Body of pancreas (tissue), 4 donors: ENCODE data around the gene RPRD1B. TPM values are rescaled to one million over a fixed set of nuclear protein-coding genes. Genes with fewer than 3 reads are reported as not detected.

Source experiments
- ATAC-seq: fragments of 150-250 bp; one replicate; pipeline ENCODE4 v1.9.1; 2016
- DNase-seq, 4 donors: peaks; one replicate each; pipeline ENCODE4 v3.0.0-alpha.2; 2019
- H3K27ac ChIP-seq, 4 donors: fragments of 200-600 bp; sonication (generic); 1 replicate in 3 of 4; 2 replicates in 1 of 4; pipeline versions ENCODE4 v1.5.1 to v1.6.1; 2016 to 2019; ENCODE audit warnings: mild to moderate bottlenecking in 1 of 4, mixed read lengths in 1 of 4, moderate library complexity in 1 of 4
- H3K27me3 ChIP-seq, 2 donors: fragments of 200-600 bp; sonication (generic); one replicate each; pipeline ENCODE4 v1.6.0; 2016; ENCODE audit warnings: mild to moderate bottlenecking in 1 of 2
- H3K36me3 ChIP-seq, 2 donors: fragments of 200-600 bp; sonication (generic); replicated peaks in 1 of 2; 2 replicates each; pipeline ENCODE4 v1.5.1; 2016; ENCODE audit warnings: low read depth in 2 of 2; ENCODE audit not compliant: insufficient read depth in 1 of 2
- H3K4me1 ChIP-seq: fragments of 200-600 bp; sonication (generic); one replicate; pipeline ENCODE4 v1.6.0; 2016
- H3K4me3 ChIP-seq, 2 donors: fragments of 200-600 bp; sonication (generic); 1 replicate in 1 of 2; 2 replicates in 1 of 2; pipeline ENCODE4 v1.5.1; 2016 to 2019
- H3K9me3 ChIP-seq, 3 donors: fragments of 200-600 bp; sonication (generic); 1 replicate in 2 of 3; 2 replicates in 1 of 3; pipeline ENCODE4 v1.5.1; 2016
- CTCF ChIP-seq, 7 experiments: fragments of 450-650 bp in 4 of 7; fragments of 200-600 bp in 3 of 7; sonication (generic) in 3 of 7; IDR thresholded peaks; one replicate each; pipeline ENCODE4 v1.5.1; 2016 to 2019; ENCODE audit warnings: antibody characterized with exemption in 7 of 7
- POLR2A ChIP-seq, 3 donors: fragments of 450-650 bp; IDR thresholded peaks; one replicate each; pipeline ENCODE4 v1.6.1; 2016; ENCODE audit warnings: antibody characterized with exemption in 3 of 3, mild to moderate bottlenecking in 2 of 3
- WGBS, 2 donors: methylation state at CpG; one replicate each; pipeline ENCODE4 v1.1.5; 2017; 5-methylcytosine and 5-hydroxymethylcytosine counted together
- intact Hi-C: fragments of 100-400 bp; cut with DNase I; formaldehyde crosslinking; loops from one replicate; pipeline ENCODE4 v1.15.1; 2023
- total RNA-seq, 2 donors: library from RNA; depleted of rRNA; stranded (reverse); fragments of >200 nt; gene quantifications; one replicate each; pipeline ENCODE4 v1.1.0, GENCODE V29; 2016

Gene RPRD1B
- total RNA-seq, 2 donors from 2014 or later = 8.8 to 12.5 TPM

DNA sequence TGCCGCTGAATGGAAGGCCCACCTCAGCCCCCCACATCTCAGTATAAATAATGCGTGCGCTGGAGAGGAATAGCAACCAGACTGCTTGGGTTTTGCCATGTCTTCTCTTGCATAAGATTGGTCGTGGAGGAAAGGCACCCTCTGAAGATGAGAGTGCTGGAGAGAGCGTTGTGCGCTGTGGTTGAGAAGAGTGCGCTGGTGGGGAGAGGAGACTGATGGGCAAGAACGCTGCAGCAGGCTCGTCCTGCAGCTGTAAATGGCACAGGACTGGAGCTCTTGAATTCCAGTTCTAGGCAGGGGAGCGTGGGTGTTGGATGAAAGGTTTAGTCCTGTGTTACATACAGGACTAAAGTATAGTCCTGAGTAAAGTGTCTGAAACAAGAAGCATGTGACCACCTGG is 51.5 kb downstream of the RPRD1B start:
- H3K27me3 ChIP-seq = no peaks in the 10 kb centered on the region
- ATAC-seq = no peak
- peaks cover 4% of the 10 kb centered on the region for H3K4me1 ChIP-seq
- DNase-seq = no peak
- no peaks in the 10 kb centered on the region for H3K9me3 ChIP-seq
- intact Hi-C loops = no loop called here
- no peak overlapping the region for H3K4me3 ChIP-seq
- no peak for TF ChIP-seq POLR2A (IDR thresholded peaks at IDR 0.05)
- no peak for TF ChIP-seq CTCF (IDR thresholded peaks at IDR 0.05)
- H3K27ac ChIP-seq = no peak overlapping the region
- peaks cover 0 to 6% of the 10 kb centered on the region in 2 donors for H3K36me3 ChIP-seq
- WGBS, 2 donors = 88 to 92% methylated on average over 10 of the region's 10 CpGs

- intact Hi-C loops = no loop called here
- Histone ChIP-seq H3K27me3 (no peaks in the 10 kb centered on the region), H3K36me3 (peaks cover 0 to 11% of the 10 kb centered on the region in 2 donors), H3K4me1 (no peaks in the 10 kb centered on the region), H3K4me3 (no peak overlapping the region), H3K27ac (no peak overlapping the region), H3K9me3 (no peaks in the 10 kb centered on the region)
- WGBS, 2 donors = 82 to 92% methylated on average over 10 of the region's 10 CpGs
- DNase-seq = no peak
- ATAC-seq = no peak
- no peak for TF ChIP-seq CTCF (IDR thresholded peaks at IDR 0.05)
- TF ChIP-seq POLR2A (IDR thresholded peaks at IDR 0.05) = no peak
These were observed 56.0 kb downstream of the RPRD1B start for GRCh38 chr20:38089500-38089899.

DNA sequence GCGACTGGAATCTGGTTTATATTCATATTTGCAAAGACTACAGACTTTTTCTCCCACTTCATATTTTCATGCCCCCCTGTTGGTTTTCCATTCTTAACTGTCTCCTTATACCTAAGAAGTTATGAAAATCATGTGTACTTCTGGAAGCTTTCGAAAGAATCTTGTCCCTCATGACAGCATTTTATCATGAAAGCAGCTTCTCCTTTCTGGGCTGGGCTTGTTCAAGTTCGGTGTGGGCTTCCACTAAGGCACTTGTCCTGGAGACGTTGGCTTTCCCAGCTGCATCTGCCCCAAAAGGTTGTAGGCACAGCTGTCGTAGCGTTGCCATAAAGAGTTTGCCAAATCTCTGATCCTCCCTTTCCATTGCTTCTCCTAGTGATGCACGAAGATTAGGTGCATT is 56.5 kb downstream of the RPRD1B start:
- no peaks in the 10 kb centered on the region for H3K4me1 ChIP-seq

DNA sequence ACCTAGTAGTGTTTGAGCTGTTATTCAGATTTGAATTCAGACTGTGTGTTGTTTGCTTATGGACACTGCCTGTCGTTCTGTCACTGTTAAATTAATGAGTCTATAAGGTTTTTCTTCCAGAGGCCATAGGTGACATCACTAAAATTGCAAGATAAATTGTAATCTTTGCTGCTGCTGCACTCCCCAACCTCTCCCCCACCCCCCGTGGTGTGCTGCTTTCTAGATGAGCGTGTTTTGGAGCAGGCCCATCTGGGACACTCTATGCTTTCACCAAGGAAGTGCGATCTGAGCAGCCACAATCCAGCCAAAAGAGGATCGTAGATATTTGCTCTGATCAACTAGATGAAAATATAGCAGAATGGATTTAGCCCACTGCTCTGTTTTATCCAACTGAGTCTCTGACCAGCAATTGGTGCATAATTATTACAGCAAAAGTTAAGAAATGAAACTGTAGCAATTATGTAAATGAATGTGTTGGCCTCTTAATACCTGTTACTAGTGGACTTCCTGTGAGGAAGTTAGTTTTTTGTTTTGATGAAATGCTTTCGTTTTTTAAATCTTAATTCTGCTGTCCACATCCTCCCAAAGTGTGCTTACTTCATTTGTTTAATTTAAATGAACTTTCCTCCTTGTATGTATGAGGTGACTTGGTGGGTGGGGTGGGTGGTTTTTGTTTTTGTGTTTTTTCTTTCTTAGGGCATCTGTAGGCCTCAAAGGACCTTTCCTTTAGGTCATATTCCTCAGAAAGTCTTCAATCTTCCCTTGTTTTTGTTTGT is 58.1 kb downstream of the RPRD1B start:
- no peaks in the 10 kb centered on the region for H3K4me1 ChIP-seq
- no peaks in the 10 kb centered on the region for H3K9me3 ChIP-seq
- H3K27me3 ChIP-seq = no peaks in the 10 kb centered on the region
- peaks cover 0 to 8% of the 10 kb centered on the region in 2 donors for H3K36me3 ChIP-seq
- no peak overlapping the region for H3K27ac ChIP-seq
- 72 to 84% methylated on average over 6 of the region's 6 CpGs for WGBS, 2 donors
- intact Hi-C loops = no loop called here
- TF ChIP-seq POLR2A (IDR thresholded peaks at IDR 0.05) = no peak
- no peak for TF ChIP-seq CTCF (IDR thresholded peaks at IDR 0.05)
- no peak for ATAC-seq
- DNase-seq = no peak
- no peak overlapping the region for H3K4me3 ChIP-seq

More for the DNA sequence above, 56.5 kb downstream of the RPRD1B start:
- Histone ChIP-seq H3K36me3 (peaks cover 0 to 11% of the 10 kb centered on the region in 2 donors), H3K4me3 (no peak overlapping the region), H3K27ac (no peak overlapping the region), H3K27me3 (no peaks in the 10 kb centered on the region), H3K9me3 (no peaks in the 10 kb centered on the region)
- ATAC-seq (no peak), DNase-seq (no peak)
- TF ChIP-seq CTCF (IDR thresholded peaks at IDR 0.05) (no peak), POLR2A (IDR thresholded peaks at IDR 0.05) (no peak)
- intact Hi-C loops = no loop called here
- WGBS, 2 donors = 87 to 91% methylated on average over 7 of the region's 7 CpGs
